GM21528 (cell line): ENCODE results near the gene C1QTNF6.

Experiments used
- ATAC-seq: cut with Tn5 transposase; IDR thresholded peaks from one replicate; pipeline ENCODE4 v1.9.1; 2021; ENCODE audit warnings: mild to moderate bottlenecking, moderate library complexity; ENCODE audit not compliant: unreplicated experiment, low FRiP score

C1QTNF6 gene

DNA sequence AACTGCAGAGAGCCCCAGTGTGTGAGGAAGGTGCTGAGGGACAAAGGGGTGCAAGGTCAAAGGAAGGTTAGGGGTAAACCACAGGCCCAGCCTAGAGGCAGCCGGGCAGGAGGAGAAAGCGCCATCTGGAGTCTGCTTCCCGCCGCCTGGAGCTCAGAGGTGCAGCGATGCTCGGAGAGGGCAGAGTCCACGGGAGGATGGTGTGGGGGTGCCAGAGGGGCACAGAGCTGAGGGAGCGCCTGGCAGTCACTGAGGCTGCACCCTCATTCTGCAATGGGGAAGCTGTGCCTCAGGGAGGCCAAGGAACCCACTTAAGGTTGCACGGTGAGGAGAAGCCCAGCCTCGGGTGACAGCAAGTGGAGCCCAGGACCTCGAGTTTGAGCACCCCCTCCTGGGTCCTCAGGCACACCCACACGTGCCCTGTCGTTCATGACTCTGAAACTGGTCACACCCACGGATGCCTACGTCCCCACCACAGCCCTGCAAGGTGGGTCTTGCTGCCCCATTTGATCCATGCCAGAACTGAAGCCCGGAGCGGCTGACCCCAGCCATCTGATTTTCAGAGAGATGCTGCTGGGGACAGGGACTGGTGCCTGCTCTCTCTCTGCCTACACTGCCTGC, 39.9 kb downstream of the C1QTNF6 start:
- ATAC-seq, result no peak

DNA sequence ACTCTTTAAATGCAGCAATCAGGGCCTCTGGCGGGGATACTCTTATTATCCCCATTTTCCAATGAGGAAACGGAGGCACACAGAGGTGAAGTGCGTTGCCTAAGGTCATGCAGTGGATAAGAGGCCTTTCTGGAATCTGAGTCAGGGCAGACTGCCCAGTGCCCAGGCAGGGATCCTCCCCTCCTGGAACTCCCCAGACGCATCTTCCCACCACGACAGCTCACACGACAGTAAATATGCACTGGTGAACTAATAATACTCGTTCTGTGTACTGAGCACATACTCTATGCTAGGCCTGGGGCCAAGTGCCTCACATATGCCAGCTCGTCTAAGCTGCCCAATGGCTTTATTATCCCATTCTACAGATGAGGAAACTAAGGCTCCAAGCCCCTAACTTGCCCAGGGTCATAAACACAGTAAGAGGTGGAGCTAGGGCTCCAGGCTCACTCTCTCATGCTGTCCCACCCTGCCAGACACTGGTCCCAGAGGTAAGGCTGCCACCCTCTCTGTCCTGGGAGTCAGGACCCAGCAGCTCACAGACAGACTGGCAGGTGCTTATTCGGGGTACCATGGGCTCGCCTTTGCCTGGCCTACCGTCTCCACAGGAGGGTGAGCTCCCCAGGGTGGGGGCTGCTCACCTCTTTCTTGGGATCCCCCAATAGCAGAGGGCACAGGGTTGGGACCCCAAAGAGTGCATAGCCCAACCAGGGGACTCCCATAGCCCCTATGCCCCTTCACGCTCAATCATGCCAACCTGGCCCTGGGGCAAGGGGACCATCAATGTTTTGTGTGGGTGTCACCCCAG, 40.7 kb downstream of the C1QTNF6 start:
- no peak for ATAC-seq

DNA sequence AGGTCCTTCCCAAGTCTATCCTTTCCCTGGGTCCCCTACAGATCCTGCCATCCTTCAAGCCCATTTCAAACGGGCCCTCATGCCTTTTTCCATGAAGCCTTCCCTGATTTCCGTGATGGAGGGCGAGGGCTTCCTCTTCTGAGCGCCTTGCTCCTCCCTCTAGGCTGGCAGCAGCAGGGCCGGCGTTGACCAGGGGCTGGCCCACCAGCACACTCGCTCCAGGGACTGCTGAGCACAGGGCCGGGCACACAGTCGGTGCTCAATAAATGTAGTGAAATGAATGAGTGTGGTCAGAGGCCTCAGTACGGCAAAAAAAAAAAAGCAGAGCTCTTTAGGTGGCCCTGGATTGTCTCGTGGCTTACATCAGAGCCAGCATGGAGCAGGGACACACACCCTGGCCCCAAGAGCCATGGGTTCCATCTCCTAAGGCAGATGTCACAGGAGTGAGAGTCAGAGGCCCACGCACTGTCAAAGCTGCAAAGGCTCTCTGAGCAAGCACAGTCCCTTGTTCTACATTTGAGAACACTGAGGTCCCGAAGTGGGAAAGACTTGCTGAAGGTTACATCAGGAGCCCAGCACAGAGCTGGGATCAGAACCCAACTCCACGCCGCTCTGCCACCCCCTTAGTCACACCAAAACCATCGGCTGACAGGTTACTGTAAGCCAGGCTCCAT, 41.4 kb downstream of the C1QTNF6 start:
- ATAC-seq, result no peak

DNA sequence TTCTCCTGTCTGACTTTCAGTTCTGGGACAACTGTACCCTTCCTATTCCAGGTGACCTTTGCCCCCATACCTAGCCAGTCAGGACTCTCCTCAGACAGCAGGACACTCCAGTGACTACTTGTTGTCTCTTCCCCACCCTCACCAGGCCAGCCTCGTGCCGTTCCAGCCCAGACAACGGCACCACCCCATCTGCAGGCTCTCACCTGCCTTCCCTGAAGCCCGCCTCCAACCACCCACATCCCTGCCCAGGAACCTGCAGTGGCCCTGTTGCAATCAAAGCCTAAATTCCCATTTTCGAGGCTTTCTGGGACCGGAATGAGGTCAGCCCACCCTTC, 42.0 kb downstream of the C1QTNF6 start:
- no peak for ATAC-seq

DNA sequence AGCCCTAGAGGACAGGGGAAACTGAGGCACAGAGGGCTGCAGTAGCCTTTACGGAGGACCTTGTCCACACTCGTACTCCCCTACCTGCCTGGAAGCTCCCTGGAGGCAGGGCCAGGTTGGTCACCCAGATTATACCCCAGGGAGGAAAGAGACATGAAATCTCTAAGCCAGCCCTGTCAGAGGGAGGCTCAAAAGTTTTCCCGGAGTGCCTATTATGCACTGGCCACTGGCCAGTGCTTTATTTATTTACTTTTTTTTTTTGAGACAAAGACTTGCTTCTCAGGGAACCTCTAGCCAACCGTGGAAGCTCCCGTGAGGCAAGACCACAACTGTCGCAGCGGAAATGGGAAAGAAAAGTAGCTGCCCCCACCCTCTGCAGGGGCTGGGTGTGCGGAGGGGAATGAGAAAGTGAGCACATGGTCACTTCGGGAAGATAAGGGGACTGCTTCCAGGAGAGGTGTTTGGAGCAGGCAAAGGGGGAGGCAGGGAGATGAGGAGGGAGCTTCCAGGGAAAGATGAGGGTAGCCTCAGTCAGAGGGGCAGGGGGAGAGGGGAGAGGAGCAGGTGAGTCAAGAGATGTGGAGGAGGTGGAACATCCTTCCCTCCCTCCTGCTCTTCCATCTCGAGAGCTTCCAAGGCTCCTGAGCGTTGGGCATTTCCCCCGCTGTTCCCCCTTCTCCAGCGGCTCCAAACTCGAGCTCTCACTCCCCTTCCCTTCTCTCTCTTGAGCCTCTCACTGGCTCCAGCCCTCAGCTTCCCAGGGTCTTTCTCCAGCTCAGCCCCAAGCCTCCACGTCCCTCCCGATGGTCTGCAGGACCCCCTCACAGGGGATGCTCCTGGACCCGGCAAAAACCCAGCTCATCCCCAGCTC, 42.6 kb downstream of the C1QTNF6 start:
- no peak for ATAC-seq

DNA sequence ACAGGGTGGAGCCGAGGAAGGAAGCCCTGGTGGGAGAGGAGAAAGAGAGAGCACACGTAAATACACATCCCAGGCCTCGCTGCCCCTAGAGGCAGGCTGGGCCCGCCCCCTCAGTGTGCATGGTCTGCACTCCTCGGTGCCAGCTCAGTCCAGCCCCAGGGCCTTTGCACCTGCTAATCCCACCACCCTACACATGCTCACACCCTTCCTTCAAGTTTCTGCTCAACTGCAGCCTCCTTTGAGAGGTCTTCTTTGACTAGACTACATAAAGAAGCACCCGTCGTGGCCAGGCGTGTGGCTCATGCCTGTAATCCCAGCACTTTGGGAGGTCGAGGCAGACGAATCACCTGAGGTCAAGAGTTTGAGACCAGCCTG, 43.9 kb downstream of the C1QTNF6 start:
- ATAC-seq, result no peak

DNA sequence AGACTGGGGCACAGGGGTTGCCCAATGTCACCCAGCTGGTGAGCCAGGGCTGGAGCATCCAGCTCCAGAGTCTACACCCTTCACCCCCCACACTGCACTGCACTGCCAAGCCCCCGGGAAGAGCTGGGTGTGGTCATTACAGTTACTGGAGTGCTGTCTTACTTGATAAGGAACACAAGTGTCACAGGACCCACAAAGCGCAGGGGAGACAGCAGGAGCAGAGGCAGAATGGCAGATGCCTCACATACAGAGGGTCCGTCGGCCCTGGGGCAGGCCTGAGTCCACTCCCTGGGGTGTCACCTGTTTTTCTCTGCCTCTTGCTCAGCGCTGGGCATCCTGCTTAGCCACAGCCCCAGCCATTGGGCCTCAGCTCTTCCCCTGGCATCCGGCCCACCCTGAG, 46.1 kb downstream of the C1QTNF6 start:
- ATAC-seq, result no peak

DNA sequence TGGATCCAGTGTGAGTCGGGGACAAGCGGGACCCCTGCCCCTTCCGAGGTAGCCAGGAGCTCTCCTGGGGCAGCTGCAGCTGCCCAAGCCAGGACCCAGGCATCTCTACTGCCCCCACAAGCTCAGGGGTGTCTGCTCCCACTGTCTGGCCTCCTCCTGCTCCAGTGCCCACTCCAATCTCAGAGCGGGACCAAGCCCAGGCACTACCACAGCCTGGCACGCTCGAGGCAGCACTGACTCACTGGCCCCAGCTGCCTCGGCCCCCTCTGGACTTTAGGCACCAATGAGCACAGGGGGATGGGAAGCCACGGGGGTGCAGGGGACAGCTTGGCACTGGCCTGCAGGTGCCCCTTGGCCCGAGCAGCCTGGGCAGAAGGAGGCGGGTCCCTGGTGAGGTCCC, 46.6 kb downstream of the C1QTNF6 start:
- no peak for ATAC-seq

DNA sequence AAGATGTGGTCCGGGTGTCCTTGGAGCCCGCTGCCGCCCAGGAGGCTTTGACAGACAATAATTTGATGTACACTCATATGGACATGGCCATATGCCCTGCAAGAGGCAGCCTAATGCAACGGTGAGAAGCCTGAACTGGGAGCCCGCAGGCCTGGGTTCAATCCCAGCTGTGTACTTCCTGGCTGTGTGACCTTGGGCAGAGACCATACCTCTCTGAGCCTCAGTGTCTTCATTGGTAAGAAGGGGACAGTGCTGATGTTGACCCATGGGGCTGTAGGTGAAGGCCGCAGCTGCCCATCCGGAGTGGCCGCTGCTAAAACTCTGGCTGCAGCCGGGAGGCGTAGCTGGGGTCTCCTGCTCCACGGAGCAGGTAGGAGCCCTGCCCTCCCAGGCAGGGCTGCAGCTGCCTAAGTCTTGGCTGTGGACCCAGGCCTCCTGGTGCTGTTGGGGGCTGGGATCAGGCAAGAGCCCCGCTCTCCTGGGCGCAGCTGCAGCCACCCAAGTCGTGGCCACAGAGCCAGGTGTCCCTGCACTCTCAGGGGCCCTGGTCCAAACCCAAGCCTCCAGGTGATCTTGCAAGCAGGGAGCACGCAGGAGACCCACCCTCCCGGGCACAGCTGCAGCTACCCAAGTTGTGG, 47.2 kb downstream of the C1QTNF6 start:
- no peak for ATAC-seq

DNA sequence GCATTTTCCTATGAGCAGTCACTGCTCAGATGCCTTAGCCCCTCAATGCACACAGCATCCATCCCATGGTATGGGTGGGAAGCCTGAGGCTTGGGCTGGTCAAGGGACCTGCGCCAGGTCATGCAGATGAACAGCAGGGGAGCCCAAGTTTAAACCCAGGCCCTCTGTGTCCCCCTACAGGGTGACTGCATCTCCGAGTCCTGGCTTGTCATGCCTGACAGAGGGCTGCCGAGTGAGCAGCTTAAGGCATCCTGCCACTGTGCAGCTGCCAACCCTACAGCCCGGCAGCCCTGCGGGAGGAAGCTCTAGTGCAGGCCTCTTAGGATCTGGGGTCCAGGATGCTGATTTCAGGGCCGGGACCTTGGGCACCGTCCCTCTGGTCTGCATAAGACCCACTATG, 48.3 kb downstream of the C1QTNF6 start:
- ATAC-seq, result no peak

DNA sequence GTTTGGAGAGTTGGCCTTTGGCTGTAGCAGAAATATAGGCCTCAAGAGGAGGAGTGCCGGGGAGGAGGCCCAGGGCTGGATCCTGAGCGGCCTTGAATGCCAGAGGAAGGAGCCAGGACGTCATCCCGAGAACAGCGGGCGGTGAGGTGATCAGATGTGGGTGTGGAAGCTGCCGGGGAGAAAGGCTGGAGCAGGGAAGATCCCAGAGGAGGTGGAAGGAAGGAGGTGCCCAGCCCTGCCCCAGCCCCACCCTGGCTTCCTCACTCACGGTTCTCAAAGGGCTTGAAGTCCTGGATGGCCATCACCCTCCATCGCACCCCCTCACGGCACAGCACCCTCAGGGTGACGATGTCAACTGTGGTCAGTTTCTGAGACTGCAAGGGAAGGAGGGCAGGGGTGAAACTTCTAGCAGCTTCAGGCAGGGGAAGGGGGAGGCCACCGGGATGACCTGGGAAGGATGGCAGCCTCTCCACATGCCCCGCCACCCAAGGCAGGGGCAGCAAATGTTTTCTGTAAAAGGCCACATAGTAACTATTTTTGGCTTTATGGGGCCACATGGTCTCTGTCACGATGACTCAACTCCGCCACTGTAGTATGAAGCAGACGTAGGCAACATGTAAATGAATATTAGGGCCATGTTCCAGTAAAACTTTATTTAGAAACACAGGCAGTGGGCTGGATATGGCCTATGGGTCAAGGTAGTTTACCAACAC, 49.0 kb downstream of the C1QTNF6 start:
- ATAC-seq, result no peak

DNA sequence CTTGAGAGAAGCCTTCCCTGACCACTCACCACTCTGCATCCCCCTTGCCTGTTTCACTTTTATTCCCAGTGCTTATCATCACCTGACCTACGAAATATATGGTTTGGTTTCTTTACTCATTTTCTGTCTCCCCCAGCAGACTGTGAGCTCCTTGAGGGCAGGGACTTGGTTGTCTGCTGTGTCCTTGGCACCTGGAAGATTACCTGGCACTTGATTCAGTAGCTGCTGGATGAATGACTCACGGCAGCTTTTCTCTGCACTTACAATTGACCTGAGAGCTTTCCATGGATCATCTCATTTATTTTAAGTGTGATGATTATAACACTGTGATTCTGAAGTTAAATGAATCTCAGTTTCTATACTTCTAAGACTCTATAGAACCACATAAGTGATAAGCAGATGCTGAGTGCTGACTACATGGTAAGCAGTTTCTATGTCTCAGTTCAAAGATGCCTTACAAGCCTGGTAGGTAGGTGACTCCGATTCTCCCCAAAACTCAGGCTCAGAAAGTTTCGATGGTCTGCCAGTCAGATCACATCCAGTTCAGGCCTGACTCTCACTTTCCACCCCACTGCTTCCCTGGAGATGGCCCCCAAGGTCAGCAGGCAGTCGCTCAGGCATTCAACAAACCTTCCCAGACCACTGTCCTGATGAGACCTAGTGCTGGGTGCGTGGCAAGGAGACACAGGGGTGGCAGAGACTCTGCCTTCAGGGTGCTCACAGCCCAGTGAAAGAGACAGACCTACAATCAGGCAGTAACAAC, 50.0 kb downstream of the C1QTNF6 start:
- no peak for ATAC-seq

DNA sequence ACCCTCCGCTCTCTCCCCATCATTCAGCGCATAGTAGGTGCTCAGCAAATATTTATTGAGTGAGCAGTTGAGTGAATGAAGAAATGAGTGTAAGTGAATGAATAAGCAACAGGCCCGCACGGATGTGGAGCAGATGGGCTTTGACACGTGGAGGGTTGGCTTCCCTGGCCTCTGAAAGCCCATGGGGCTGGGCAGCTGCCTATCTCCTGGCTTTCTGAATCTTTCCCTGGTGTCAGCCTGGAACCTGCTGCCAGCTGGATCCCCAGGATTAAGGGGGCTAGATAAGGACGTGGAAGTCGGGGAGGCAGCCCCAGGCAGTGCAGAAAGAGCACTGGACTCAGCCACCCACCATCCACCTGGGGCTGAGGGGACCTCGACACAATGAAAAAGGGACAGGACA, 50.9 kb downstream of the C1QTNF6 start:
- ATAC-seq, result no peak

DNA sequence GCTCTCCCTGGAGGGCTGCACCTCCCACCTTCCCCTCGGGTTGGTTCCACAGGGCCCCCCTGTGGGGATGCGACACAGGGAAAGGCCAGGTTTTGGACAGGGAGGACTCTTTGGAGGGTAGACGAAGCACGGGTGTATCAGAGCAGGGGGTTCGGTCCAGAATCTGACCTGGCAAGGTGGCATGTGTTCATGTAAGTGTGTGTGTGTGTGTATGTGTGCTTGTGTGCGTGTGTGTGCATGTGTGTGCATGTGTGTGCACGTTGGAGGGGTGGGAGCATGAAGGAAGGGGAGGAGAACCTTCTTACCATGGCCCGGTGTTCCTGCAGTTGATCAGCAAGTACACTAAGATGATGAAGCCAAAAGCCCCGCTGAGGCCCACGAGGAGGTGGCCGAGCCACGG, 53.0 kb downstream of the C1QTNF6 start:
- no peak for ATAC-seq

DNA sequence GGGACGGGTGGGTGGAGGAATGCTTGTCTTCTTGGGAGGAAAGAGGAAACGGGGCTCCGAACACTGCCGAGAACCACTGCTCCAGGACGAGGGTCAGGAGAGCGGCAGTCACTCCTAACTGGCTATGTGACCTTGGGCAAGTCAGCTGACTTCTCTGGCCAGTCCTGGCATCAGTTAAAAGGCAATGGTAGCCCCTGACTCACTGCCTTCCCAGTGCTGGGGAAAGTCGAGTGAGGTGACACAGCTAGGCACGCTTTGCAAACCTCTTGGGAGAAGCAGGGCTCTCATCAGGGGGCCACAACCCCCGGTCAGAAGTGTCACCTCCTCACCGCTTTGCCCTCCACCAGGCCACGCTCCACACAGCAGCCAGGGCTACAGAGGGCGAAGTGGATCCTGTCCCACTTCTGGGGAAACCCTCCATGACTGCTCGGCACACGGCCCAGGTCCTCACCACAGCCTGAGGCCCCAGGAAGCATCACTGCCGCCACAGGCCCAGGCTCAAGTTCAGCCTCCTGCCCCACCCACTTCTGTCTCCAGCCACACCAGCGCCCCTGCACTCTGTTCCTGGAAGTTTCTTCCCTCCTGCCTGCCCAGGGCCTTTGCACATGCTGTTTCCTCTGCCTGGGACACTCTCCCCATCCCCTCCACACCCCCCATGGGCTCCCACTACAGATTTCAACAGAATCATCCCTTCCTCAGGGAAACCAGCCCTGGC, 54.6 kb downstream of the C1QTNF6 start:
- no peak for ATAC-seq

DNA sequence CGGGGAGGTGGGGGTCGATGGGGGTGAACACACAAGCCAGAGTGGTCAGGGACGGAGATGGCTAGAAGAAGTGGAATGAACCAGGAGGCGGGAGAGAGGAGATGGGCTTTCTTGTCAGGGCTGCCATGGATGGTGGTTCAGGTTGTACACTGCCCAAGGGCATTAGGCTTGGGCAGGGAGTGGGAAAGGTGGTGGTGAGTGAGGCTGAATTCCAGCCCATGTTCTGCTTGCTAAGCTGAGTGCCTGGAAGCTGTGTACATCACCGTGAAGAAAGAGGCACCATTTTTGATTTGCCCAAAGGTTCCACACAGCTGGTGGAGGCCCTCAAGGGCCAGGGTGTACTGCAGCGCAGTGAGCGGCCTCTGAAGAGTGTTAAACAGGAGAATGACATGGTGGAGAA, 55.3 kb downstream of the C1QTNF6 start:
- no peak for ATAC-seq
